Measurements from ENCODE around the gene PIK3R2.

PIK3R2 gene

GRCh38 chr19:18174983-18175382, 22.0 kb downstream of the PIK3R2 start:
- no peak for DNase-seq

- no peak for DNase-seq
Measured at GRCh38 chr19:18176367-18177310, 23.7 kb downstream of the PIK3R2 start.

GRCh38 chr19:18179957-18180356, 27.0 kb downstream of the PIK3R2 start:
- DNase-seq, result no peak

GRCh38 chr19:18183529-18183928, 30.6 kb downstream of the PIK3R2 start:
- no peak for DNase-seq

GRCh38 chr19:18185538-18185937, 32.6 kb downstream of the PIK3R2 start:
- no peak for DNase-seq

- DNase-seq, result no peak
Measured at GRCh38 chr19:18190278-18190677, 37.3 kb downstream of the PIK3R2 start.

GRCh38 chr19:18191640-18192062, 38.7 kb downstream of the PIK3R2 start:
- DNase-seq, result no peak

GRCh38 chr19:18192673-18193387, 39.9 kb downstream of the PIK3R2 start, which contains the start of gene MPV17L2:
TSS of gene MPV17L2 (plus strand) at chr19:18193218. CDS start at chr19:18193282, 64 bp downstream.
- peak; percentile 98 to 100 (median 100) for DNase-seq

- DNase-seq, result no peak
Measured at GRCh38 chr19:18193388-18194180, 40.6 kb downstream of the PIK3R2 start.

- DNase-seq, result no peak
Measured at GRCh38 chr19:18194181-18194530, 41.2 kb downstream of the PIK3R2 start.

- peak in 1 of 4 experiments; percentile 25 for DNase-seq
Measured at GRCh38 chr19:18194554-18195238, 41.7 kb downstream of the PIK3R2 start.

- no peak for DNase-seq
Measured at GRCh38 chr19:18196511-18196845, 43.5 kb downstream of the PIK3R2 start.

GRCh38 chr19:18197306-18197705, 44.3 kb downstream of the PIK3R2 start:
- no peak for DNase-seq

- no peak for DNase-seq
Measured at GRCh38 chr19:18197941-18198340, 45.0 kb downstream of the PIK3R2 start.

- DNase-seq, result no peak
Measured at GRCh38 chr19:18198374-18198773, 45.4 kb downstream of the PIK3R2 start.

- no peak for DNase-seq
Measured at GRCh38 chr19:18202397-18202777, 49.4 kb downstream of the PIK3R2 start.

- DNase-seq, result no peak
Measured at GRCh38 chr19:18202778-18203407, 49.9 kb downstream of the PIK3R2 start.

- peak in 2 of 4 experiments; percentile 39 to 51 for DNase-seq
Measured at GRCh38 chr19:18203408-18203862, 50.5 kb downstream of the PIK3R2 start.

GRCh38 chr19:18203863-18204393, 51.0 kb downstream of the PIK3R2 start, which contains the start of gene RAB3A:
TSS of gene RAB3A (minus strand) at chr19:18204042. CDS start at chr19:18202740, 1,302 bp downstream.
- peak; percentile 97 to 99 (median 98) for DNase-seq

GRCh38 chr19:18204394-18205199, 51.6 kb downstream of the PIK3R2 start:
- peak in 1 of 4 experiments; percentile 42 for DNase-seq

Data from activated CD4-positive, CD25-positive, alpha-beta regulatory T cell (primary cell).